IPS DF 6.9 (cell line): Measurements from ENCODE around the gene WNT9A.
"Not testable (repeated sequence)": the region's sequence is repeated elsewhere in the genome, so short reads cannot be mapped to it uniquely, and the experiment has no call there.

ENCODE experiments used
- DNase-seq: peaks from one replicate; pipeline ENCODE4 v3.0.0-alpha.2; 2013; ENCODE audit warnings: low read depth, low spot score
- H3K27ac ChIP-seq: one replicate; pipeline ENCODE4 v1.5.1; 2013; ENCODE audit warnings: low read length, control low read depth
- H3K27me3 ChIP-seq: 2 replicates; pipeline ENCODE4 v1.6.1; 2013; ENCODE audit warnings: mild to moderate bottlenecking, low read length; ENCODE audit not compliant: control insufficient read depth, insufficient read depth
- H3K36me3 ChIP-seq: 2 replicates; pipeline ENCODE4 v1.6.1; 2013; ENCODE audit warnings: low read length; ENCODE audit not compliant: control insufficient read depth, insufficient read depth
- H3K4me1 ChIP-seq: 2 replicates; pipeline ENCODE4 v1.6.1; 2013; ENCODE audit warnings: low read length; ENCODE audit not compliant: control insufficient read depth, insufficient read depth
- H3K4me3 ChIP-seq: 2 replicates; pipeline ENCODE4 v1.5.1; 2013; ENCODE audit warnings: mild to moderate bottlenecking, low read length
- H3K9me3 ChIP-seq: 2 replicates; pipeline ENCODE4 v1.6.1; 2013; ENCODE audit warnings: low read length, inconsistent platforms; ENCODE audit not compliant: control insufficient read depth, insufficient read depth
- WGBS: extraction: QIAGEN DNeasy Blood & Tissue Kit; methylation state at CpG from one replicate; pipeline ENCODE4 v1.1.7; 2013; ENCODE audit warnings: mixed read lengths, missing lambda C conversion rate; ENCODE audit not compliant: insufficient read length, insufficient coverage; 5-methylcytosine and 5-hydroxymethylcytosine counted together

WNT9A gene

DNA sequence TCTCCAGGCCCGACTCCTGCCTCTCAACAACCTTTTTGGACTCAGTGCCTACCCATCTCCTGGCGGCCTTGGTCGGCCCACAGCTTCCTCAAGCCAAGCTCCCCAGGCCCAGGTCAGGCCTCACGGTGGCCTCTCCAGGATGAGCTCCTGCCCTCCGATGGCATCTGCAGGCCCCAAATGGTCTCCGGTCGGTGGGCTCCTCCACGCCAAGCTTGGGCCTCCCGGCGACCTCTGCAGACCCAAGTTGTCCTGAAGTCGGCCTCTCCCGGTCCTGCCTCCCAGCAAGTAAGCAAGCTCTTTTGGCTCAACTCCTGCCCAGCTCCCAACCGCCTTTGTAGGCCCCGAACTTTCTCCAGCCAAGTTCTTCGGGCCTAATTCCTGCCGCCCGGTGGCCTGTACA, 23.5 kb upstream of the WNT9A start:
- H3K27me3 ChIP-seq, DNase-seq: not testable (repeated sequence)
- no CpG with 5 or more reads among the region's 17 CpGs for WGBS

DNA sequence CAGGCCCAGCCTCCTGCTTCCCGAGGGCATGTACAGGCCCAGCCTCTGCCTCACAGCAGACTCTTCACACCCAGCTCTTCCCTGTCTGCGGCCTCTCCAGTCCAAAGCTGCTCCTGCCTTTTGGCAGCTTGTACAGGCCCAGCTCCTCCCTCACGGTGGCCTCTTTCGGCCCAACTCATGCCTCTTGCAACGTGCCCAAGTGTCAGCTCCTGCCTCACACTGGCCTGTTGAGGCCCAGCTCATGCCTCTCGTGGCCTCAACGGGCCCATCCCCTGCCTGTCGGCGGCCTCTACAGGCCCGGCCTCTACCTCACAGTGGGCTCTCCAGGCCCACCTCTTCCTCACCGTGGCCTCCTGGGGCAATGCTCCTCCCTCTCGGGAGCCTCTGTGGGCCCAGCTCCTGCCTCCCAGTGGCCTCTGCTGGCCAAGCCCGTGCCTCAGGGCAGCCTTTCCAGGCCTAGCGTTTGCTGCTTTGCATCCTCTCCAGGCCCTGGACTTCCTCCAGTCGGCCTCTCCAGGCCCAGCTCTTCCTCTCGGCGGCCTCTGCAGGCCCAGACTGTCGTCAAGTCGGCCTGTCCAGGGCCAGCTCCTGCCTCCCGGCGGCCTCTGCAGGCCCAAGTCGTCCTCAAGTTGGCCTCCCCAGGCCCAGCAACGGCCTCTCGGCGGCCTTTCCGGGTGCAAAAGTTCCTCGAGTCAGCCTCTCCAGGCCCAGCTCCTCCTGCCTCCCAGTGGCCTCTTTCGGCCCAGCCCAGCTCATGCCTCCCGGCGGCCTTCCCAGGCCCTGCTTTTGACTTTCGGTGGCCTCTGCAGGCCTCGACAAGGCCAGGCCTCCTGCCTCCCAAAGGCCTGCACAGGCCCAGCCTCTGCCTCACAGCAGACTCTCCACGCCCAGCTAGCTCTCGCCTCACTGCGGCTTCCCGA, 22.6 kb upstream of the WNT9A start:
- not testable (repeated sequence) for H3K4me1 ChIP-seq, H3K36me3 ChIP-seq, H3K9me3 ChIP-seq, DNase-seq, H3K27ac ChIP-seq, H3K4me3 ChIP-seq, H3K27me3 ChIP-seq
- WGBS, result no CpG with 5 or more reads among the region's 36 CpGs

More for the DNA sequence above, 23.5 kb upstream of the WNT9A start:
- not testable (repeated sequence) for H3K36me3 ChIP-seq, H3K27ac ChIP-seq, H3K4me3 ChIP-seq, H3K9me3 ChIP-seq, H3K4me1 ChIP-seq

DNA sequence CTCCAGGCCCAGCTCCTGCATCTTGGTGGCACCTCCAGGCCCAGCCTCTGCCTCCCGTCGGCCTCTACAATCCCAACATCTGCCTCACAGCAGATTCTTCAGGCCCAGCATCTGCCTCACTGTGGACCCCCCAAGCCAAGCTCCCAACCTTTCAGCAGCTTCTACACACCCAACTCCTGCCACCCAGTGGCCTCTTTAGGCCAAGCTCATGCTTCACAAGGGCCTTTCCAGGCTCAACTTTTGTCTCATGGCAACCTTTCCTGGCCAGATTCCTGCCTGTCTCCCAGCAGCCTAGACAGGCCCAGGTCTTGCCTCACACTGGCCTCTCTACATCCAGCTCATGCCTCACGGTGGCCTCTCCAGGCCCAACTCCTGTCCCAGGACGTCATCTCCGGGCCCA, 20.1 kb upstream of the WNT9A start:
- H3K36me3 ChIP-seq, DNase-seq, H3K4me1 ChIP-seq, H3K9me3 ChIP-seq, H3K4me3 ChIP-seq, H3K27ac ChIP-seq, H3K27me3 ChIP-seq: not testable (repeated sequence)
- no CpG with 5 or more reads among the region's 5 CpGs for WGBS

DNA sequence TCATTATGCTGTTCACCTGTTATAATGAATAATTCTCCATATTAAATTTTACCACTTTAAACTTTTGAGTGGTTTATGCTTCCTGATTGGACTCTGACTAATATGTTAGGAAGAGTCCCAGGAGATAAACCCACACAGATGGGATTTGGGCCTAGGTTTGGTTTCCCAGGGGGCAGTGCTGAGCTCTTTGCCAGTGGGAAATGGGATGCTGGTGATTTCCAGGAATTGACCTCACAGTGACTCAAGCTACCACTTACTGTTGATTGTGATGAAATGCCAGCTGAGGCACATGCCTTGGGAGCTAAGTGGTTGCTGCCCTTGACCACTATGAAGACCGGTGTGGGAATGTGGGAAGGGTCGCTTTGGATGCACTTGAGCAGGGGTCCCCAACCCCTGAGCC, 19.0 kb upstream of the WNT9A start:
- H3K4me1 ChIP-seq, H3K9me3 ChIP-seq, DNase-seq, H3K36me3 ChIP-seq, H3K27me3 ChIP-seq, H3K27ac ChIP-seq, H3K4me3 ChIP-seq: not testable (repeated sequence)
- WGBS, result no CpG with 5 or more reads among the region's 2 CpGs

DNA sequence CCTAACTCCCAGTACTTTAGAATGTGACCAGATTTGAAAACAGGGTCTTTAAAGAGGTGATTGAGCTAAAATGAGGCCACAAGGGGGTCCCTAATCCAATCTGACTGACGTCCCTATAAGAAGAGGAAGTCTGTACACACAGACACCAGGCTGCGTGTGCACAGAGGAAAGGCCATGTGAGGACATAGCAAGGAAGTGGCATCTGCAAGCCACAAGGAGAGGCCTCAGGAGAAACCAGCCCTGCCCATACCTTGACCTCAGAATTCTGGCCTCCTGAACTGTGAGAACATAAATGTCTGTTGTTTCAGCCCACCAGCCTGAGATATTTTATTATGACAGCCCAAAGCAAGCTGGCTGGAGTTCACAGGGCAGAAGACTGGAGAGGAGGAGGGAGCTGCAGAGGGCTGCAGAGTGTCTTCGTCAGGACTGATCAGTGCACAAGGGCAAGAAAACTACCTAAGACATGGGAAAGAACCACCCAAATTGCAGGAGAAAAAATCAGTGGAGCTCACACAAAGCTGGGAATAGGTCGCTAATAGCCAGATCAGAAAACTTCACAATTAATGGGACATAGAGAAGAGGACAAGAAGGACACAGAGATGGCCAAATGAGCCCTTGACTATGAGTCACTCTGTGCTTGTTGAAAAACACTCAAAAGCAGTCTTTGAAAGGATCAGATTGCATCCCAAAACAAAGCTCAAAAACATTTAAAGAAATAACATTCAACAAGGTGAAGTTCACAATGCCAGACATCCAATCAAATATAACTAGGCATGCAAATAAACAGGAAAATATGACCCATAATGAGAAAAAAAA, 14.1 kb upstream of the WNT9A start:
- Histone ChIP-seq H3K27me3 (no peaks in the 10 kb centered on the region), H3K9me3 (no peaks in the 10 kb centered on the region), H3K4me3 (no peak overlapping the region), H3K36me3 (no peaks in the 10 kb centered on the region), H3K27ac (no peak overlapping the region), H3K4me1 (no peaks in the 10 kb centered on the region)
- DNase-seq, result no peak
- WGBS, result no CpG with 5 or more reads among the region's 4 CpGs

DNA sequence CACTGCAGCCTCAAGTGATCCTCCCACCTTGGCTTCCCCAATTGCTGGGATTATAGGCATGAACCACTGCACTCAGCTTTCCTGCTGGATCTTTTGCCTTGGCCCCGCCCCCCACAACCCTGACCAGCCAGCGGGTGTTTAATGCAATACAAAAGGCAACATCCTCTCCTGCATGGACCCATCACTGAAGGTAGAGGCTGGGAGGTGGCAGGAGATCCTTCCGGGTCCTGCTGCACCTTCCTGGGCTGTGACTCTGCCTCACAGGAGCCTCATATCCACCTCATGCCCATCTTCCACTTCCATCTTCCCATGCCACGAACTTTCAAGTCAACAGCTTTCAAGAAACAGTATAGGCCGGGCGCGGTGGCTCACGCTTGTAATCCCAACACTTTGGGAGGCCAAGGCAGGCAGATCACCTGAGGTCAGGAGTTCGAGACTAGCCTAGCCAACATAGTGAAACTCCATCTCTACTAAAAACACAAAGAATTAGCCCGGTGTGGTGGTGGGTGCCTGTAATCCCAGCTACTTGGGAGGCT, 11.7 kb upstream of the WNT9A start:
- no peak overlapping the region for H3K27ac ChIP-seq
- no peaks in the 10 kb centered on the region for H3K27me3 ChIP-seq
- H3K4me3 ChIP-seq, result no peak overlapping the region
- WGBS, result no CpG with 5 or more reads among the region's 10 CpGs
- DNase-seq, result no peak
- no peaks in the 10 kb centered on the region for H3K4me1 ChIP-seq
- no peaks in the 10 kb centered on the region for H3K36me3 ChIP-seq
- H3K9me3 ChIP-seq, result no peaks in the 10 kb centered on the region

DNA sequence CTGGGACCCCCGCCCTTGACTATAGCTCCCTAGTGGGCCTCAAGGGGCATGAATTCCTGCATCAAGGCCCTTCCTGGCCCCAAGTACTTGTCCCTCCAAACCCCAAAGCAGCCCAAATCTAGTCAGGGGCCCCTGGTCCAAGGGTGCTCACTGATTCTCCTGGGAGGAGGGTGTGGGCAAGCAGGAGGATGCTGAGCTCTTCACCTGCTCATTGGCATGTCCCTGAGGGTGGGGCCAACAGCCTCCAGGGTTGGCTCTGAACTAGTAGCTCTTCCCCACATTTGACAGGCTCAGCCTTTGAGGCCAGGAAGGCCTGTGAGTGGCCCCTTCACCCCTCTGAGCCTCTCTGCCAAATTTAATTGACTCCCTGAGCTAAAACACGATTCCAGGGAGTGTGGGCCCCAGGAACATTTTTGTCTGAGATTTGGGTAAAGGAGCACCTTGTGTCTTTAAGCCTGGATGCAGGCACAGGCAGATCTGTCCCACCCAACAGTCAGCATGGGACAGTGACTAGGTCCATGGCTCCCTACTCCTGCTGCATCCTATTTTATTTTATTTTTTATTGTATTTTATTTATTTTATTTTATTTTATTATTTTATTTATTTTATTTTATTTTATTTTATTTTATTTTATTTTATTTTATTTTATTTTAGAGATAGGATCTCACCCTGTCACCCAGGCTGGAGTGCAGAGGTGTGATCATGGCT, 11.0 kb upstream of the WNT9A start:
- no CpG with 5 or more reads among the region's 2 CpGs for WGBS
- Histone ChIP-seq H3K4me1 (no peaks in the 10 kb centered on the region), H3K27me3 (no peaks in the 10 kb centered on the region), H3K4me3 (no peak overlapping the region), H3K36me3 (no peaks in the 10 kb centered on the region), H3K27ac (no peak overlapping the region), H3K9me3 (no peaks in the 10 kb centered on the region)
- DNase-seq, result no peak

DNA sequence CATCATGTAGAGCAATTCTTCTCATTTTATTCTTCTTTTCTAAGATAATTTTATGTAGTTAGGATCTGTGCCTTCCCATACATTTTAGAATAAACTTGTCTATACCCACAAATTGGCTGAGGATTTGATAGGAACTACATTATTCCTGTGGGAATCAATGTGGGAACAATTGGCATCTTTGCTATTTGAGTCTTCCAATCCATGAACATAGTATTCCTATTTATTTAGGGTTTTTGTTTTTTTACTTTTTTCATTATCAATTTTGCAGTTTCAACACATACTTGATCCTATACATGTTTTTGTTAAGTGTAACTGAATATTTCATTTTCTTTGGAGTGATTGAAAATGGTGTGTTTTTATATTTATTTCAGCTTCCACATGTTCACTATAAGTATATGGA, 8.1 kb upstream of the WNT9A start:
- DNase-seq, result no peak
- no peaks in the 10 kb centered on the region for H3K9me3 ChIP-seq
- no peaks in the 10 kb centered on the region for H3K4me1 ChIP-seq
- H3K36me3 ChIP-seq, result no peaks in the 10 kb centered on the region
- no peak overlapping the region for H3K4me3 ChIP-seq
- H3K27ac ChIP-seq, result no peak overlapping the region
- H3K27me3 ChIP-seq, result no peaks in the 10 kb centered on the region

DNA sequence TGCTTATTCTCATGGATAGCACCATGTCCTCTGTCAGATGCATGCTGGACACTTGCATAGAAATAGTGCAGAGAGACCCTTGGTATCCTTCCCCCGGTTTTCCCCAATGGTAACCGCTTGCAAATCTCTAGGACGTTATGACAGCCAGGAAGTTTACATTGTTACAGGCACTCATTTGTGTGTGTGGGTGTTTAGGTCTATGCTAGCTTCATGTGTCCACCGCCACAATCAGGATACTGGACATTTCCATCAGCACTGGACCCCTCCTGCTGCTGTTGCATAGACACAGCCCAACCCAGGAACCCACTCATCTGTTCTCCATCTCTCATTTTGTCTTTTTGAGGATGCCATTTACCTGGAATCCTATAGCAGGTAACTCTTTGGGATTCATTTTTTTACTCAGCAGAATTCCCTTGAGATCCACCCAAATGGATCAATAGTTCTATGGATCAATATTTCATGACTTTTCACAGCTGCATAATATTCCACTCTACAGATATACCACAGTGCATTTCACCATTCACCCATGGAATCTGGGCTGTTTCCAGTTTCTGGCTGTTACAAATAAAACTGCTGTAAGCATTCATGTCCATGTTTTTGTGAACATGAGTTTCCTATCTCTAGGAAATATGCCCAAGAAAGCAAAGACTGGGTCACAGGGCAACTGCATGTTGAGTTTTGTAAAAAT, 6.6 kb upstream of the WNT9A start:
- no peak for DNase-seq
- no peak overlapping the region for H3K4me3 ChIP-seq
- H3K9me3 ChIP-seq, result no peaks in the 10 kb centered on the region
- H3K4me1 ChIP-seq, result no peaks in the 10 kb centered on the region
- no peak overlapping the region for H3K27ac ChIP-seq
- no peaks in the 10 kb centered on the region; the same call in 1 of the 2 replicates for H3K27me3 ChIP-seq
- no CpG with 5 or more reads among the region's 4 CpGs for whole genome bisulfite sequencing
- H3K36me3 ChIP-seq, result no peaks in the 10 kb centered on the region

DNA sequence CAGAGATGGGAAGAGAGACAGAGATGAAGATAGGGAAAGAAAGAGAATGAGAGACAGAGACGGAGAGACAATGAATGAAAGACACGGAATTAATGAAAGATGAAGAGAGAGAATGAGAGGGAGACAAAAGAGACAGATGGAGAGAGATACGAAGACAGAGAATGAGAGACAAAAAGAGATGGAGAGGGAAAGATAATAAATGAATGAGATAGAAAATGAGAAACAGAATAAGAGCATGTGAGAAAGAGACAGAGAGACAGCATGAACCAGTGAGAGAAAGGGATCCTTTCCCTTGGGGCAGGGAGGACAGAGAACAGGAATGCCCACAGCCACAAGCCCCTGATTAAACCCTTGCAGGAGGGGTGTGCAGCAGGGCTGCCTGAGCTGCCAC, 5.3 kb upstream of the WNT9A start:
- Histone ChIP-seq H3K27me3 (peaks cover 9% of the 10 kb centered on the region), H3K36me3 (no peaks in the 10 kb centered on the region), H3K9me3 (no peaks in the 10 kb centered on the region), H3K4me3 (no peak overlapping the region), H3K27ac (no peak overlapping the region), H3K4me1 (peaks cover 2% of the 10 kb centered on the region; the same call in 1 of the 2 replicates)
- WGBS, result 100% methylated on average over 3 of the region's 3 CpGs
- no peak for DNase-seq
